ENCODE data around the gene CAPZB.
"Not testable (repeated sequence)": the region's sequence is repeated elsewhere in the genome, so short reads cannot be mapped to it uniquely, and the experiment has no call there.

CAPZB gene

GRCh38 chr1:19311503-19311930, 173.8 kb downstream of the CAPZB start:
- no peak for DNase-seq (ENCODE audit: low read depth in 2 of 2)

- DNase-seq (ENCODE audit: low read depth in 2 of 2) = no peak
Observed at GRCh38 chr1:19310720-19311502, 174.4 kb downstream of the CAPZB start.

GRCh38 chr1:19310061-19310460, 175.3 kb downstream of the CAPZB start:
- no peak for DNase-seq (ENCODE audit: low read depth in 2 of 2)

- DNase-seq (ENCODE audit: low read depth in 2 of 2) = no peak
Observed at GRCh38 chr1:19309123-19309813, 176.1 kb downstream of the CAPZB start.

GRCh38 chr1:19308509-19308907, 176.8 kb downstream of the CAPZB start:
- DNase-seq (ENCODE audit: low read depth in 2 of 2) = no peak

- DNase-seq (ENCODE audit: low read depth in 2 of 2) = no peak
Observed at GRCh38 chr1:19307794-19308508, 177.4 kb downstream of the CAPZB start.

GRCh38 chr1:19306941-19307340, 178.4 kb downstream of the CAPZB start:
- DNase-seq (ENCODE audit: low read depth in 2 of 2) = no peak

GRCh38 chr1:19305880-19306279, 179.5 kb downstream of the CAPZB start:
- DNase-seq (ENCODE audit: low read depth in 2 of 2) = no peak

- DNase-seq (ENCODE audit: low read depth in 2 of 2) = not testable (repeated sequence)
Observed at GRCh38 chr1:19304081-19304480, 181.3 kb downstream of the CAPZB start.

- DNase-seq (ENCODE audit: low read depth in 2 of 2) = no peak
Observed at GRCh38 chr1:19300211-19300610, 185.1 kb downstream of the CAPZB start.

GRCh38 chr1:19294638-19295037, 190.7 kb downstream of the CAPZB start:
- no peak for DNase-seq (ENCODE audit: low read depth in 2 of 2)

GRCh38 chr1:19289244-19289643, 196.1 kb downstream of the CAPZB start:
- no peak for DNase-seq (ENCODE audit: low read depth in 2 of 2)

Data from stimulated activated CD4-positive, alpha-beta T cell treated with anti-CD3 and anti-CD28 coated beads, Interleukin-4, amount 100 ng/mL, for 48 hours (primary cell).